Activated CD8-positive, alpha-beta T cell treated with anti-CD3 and anti-CD28 coated beads for 36 hours (primary cell): ENCODE measurements around the gene DAB1. TPM values are rescaled to one million over a fixed set of nuclear protein-coding genes. Genes with fewer than 3 reads are reported as not detected.

ENCODE experiments used
- ATAC-seq: fragments of 200-7000 bp; cut with Tn5 transposase; one replicate; pipeline ENCODE4 v1.10.0; 2021; ENCODE audit warnings: mild to moderate bottlenecking, moderate library complexity
- CTCF ChIA-PET: fragments of 350-600 bp; sonication (Branson Sonifier 250); formaldehyde crosslinking; loops from one replicate; lab custom pipeline; 2021; ENCODE audit warnings: antibody characterized with exemption; lab: Charles Lee
- POLR2A ChIA-PET: fragments of 350-600 bp; sonication (Branson Sonifier 250); formaldehyde crosslinking; loops from one replicate; lab custom pipeline; 2021; ENCODE audit warnings: antibody characterized with exemption; lab: Charles Lee
- DNase-seq: peaks from one replicate; pipeline ENCODE4 v3.0.0-alpha.2; 2020
- H3K27ac Mint-ChIP-seq: one replicate; pipeline ENCODE4 v1.8.0; 2021; ENCODE audit warnings: mild to moderate bottlenecking, mixed read lengths
- H3K27me3 Mint-ChIP-seq: one replicate; pipeline ENCODE4 v1.8.0; 2021; ENCODE audit warnings: mixed read lengths
- H3K36me3 Mint-ChIP-seq: one replicate; pipeline ENCODE4 v1.8.0; 2021; ENCODE audit warnings: low read depth, mixed read lengths
- H3K4me1 Mint-ChIP-seq: one replicate; pipeline ENCODE4 v1.8.0; 2021; ENCODE audit warnings: low read depth, mixed read lengths
- H3K4me3 Mint-ChIP-seq: one replicate; pipeline ENCODE4 v1.8.0; 2021; ENCODE audit warnings: mild to moderate bottlenecking, moderate library complexity, mixed read lengths
- H3K9me3 Mint-ChIP-seq: one replicate; pipeline ENCODE4 v1.8.0; 2021; ENCODE audit warnings: mixed read lengths
- intact Hi-C: fragments of 100-400 bp; cut with micrococcal nuclease; formaldehyde crosslinking; loops from one replicate; pipeline ENCODE4 v1.10.0; 2022
- total RNA-seq, 2 experiments: library from RNA; stranded (reverse); gene quantifications; one replicate each; pipeline ENCODE4 v1.2.3, GENCODE V29; 2021
- TF ChIP-seq, protein P1 (sequence below): fragments of 200-600 bp; IDR thresholded peaks from one replicate; pipeline ENCODE4 v1.8.0; 2022; ENCODE audit warnings: antibody characterized with exemption, mild to moderate bottlenecking

DAB1 gene
- total RNA-seq, 2 experiments from 2014 or later: not detected

DNA sequence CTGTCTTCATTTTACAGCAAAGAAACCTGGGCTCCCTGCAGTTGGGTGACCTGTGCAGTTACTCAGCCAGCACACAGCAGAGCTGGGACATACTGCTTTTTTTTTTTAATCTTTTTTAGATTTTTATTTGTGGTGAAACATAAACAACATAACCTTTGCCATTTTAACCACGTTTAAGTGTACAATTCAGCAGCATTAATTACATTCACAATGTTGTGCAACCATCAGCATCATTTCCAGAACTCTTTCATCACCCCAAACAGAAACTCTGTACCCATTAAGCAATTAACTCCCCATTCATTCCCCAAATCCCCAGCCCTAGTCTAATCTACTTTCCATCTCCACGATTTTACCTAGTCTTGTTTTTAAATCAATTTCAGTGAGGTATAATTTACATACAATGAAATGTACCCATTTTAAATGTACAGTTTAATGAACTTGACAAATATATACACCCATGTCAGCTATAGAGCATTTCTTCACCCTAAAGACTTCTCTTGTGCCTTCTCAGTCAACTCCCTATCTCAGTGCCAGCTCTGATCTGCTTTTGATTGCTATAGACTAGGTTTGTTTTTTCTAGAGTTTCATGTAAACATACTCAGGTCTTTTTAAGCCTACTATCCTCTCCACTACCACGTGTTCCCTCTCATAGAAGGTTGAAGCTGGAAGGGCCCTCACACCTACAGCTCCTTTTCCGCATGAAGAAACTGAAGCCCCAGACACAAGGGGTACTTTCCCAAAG is 420.3 kb downstream of the DAB1 start:
- Mint-ChIP-seq H3K36me3 (no peaks in the 10 kb centered on the region), H3K27ac (no peak overlapping the region), H3K9me3 (no peaks in the 10 kb centered on the region), H3K4me1 (no peaks in the 10 kb centered on the region), H3K4me3 (no peak overlapping the region), H3K27me3 (peaks cover 4% of the 10 kb centered on the region)
- ATAC-seq (no peak), DNase-seq (no peak)
- TF ChIP-seq, protein P1, sequence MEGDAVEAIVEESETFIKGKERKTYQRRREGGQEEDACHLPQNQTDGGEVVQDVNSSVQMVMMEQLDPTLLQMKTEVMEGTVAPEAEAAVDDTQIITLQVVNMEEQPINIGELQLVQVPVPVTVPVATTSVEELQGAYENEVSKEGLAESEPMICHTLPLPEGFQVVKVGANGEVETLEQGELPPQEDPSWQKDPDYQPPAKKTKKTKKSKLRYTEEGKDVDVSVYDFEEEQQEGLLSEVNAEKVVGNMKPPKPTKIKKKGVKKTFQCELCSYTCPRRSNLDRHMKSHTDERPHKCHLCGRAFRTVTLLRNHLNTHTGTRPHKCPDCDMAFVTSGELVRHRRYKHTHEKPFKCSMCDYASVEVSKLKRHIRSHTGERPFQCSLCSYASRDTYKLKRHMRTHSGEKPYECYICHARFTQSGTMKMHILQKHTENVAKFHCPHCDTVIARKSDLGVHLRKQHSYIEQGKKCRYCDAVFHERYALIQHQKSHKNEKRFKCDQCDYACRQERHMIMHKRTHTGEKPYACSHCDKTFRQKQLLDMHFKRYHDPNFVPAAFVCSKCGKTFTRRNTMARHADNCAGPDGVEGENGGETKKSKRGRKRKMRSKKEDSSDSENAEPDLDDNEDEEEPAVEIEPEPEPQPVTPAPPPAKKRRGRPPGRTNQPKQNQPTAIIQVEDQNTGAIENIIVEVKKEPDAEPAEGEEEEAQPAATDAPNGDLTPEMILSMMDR: no peak
- CTCF ChIA-PET: no interaction called here
- POLR2A ChIA-PET: interaction anchor here (0.6 kb wide), 1 partner anchor 32 kb away, joined by 3 read pairs; no protein-coding TSS in a partner anchor
- intact Hi-C loops: no loop called here

DNA sequence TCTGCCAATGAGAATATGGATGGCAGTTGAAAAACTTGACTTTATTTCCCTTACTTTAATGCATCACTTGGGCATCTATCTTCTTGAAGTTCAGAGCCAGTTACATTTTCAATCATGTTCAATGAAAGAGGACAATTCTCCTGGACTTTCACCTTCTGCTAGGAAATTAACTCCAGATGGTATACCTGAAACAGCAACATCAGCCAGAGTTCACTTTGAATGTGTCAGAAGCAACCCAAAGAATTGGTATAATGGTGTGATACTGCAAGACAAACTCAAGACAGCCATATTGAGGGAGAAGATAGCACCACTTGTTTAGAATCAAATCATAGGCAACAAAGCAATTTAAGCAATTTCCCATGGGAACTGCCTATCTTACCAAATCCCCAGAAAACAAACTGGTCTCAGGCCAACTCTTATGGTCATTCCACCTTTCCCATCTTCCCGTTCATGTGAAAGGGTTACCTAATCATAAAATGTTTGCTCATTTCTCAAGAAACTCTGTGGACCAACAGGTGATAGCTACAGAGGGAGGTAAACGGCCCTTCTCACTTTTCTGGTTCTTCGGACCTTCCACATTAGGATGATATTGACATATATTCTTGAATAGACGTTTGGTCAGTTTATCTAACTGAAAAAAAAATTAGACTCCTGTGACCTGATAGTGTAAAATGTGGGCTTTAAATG is 428.3 kb downstream of the DAB1 start:
- no peaks in the 10 kb centered on the region for H3K4me1 Mint-ChIP-seq
- no peaks in the 10 kb centered on the region for H3K36me3 Mint-ChIP-seq
- H3K27me3 Mint-ChIP-seq: peaks cover 8% of the 10 kb centered on the region
- H3K27ac Mint-ChIP-seq: no peak overlapping the region
- H3K9me3 Mint-ChIP-seq: no peaks in the 10 kb centered on the region
- intact Hi-C loops: no loop called here
- POLR2A ChIA-PET: no interaction called here
- H3K4me3 Mint-ChIP-seq: no peak overlapping the region
- DNase-seq: no peak
- no peak for ATAC-seq
- TF ChIP-seq, protein P1: no peak
- CTCF ChIA-PET: no interaction called here

DNA sequence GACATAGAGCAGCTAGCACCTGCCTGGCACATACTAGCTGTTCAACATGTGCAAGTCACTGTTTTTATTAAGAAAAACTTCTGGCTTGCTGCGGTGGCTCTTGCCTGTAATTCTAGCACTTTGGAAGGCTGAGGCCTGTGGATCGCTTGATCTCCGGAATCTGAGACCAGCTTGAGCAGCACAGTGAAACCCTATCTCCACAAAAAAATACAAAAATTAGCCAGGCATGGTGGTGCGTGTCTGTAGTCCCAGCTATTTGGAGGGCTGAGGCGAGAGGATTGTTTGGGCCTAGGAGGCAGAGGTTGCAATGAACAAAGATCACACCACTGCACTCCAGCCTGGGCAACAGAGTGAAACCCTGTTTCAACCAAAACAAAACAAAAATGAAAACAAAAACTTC is 430.4 kb downstream of the DAB1 start:
- POLR2A ChIA-PET: no interaction called here
- Mint-ChIP-seq H3K27me3 (peaks cover 8% of the 10 kb centered on the region), H3K4me3 (no peak overlapping the region), H3K4me1 (no peaks in the 10 kb centered on the region), H3K9me3 (no peaks in the 10 kb centered on the region), H3K27ac (no peak overlapping the region), H3K36me3 (no peaks in the 10 kb centered on the region)
- ATAC-seq (no peak), DNase-seq (no peak)
- intact Hi-C loops: no loop called here
- TF ChIP-seq, protein P1: no peak
- CTCF ChIA-PET: no interaction called here

DNA sequence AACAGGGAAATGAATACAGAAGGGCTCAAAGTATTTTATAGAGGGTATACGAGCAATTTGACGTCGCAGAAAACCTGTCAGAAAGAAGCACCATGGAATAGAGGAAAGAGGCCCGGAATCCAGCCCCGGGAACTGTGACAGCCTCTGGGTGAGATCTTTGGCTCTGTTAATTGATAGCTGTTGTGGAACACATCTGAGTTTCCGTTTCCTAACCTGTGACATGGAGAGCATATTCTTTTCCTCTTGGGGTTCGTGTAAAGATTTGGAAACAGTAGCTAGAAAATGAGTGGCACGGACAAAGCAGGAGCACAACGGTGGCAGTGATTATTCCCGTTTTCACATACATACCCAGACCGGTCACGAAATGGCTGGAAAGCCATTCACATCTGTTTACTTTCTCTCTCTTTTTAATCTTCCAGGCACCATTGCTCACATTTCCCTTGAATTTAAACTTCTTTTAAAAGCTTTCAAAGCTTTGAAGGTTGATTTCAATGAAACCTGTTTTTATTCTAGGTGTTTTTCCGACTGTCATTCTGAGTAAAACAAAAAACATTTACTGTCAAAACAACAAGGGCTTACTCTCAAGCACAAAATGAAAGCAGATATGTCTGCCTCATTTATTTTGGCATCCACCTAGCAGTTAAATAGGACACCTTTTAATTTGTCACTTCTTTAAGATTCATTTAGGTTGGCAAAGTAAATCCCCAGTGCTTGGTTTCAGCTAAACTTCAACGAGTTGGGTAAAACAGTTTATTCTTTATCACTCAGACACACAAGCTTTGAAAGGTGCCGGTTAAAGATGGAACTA is 431.3 kb downstream of the DAB1 start:
- no peak overlapping the region for H3K27ac Mint-ChIP-seq
- POLR2A ChIA-PET: no interaction called here
- H3K36me3 Mint-ChIP-seq: no peaks in the 10 kb centered on the region

More for the DNA sequence above, 431.3 kb downstream of the DAB1 start:
- ATAC-seq (no peak), DNase-seq (no peak)
- Mint-ChIP-seq H3K4me3 (no peak overlapping the region), H3K4me1 (no peaks in the 10 kb centered on the region), H3K9me3 (no peaks in the 10 kb centered on the region), H3K27me3 (peaks cover 8% of the 10 kb centered on the region)
- intact Hi-C loops: no loop called here
- CTCF ChIA-PET: no interaction called here
- TF ChIP-seq, protein P1: no peak
